Panc1 (cell line): Measurements from ENCODE around the gene POLA1.

Experiments
- CTCF ChIP-seq: fragments of 450-650 bp; IDR thresholded peaks from 2 replicates; pipeline ENCODE4 v1.5.1; 2017; ENCODE audit warnings: mild to moderate bottlenecking
- REST ChIP-seq, 2 experiments: IDR thresholded peaks; 2 replicates each; pipeline ENCODE4 v1.6.1; 2011 to 2012; ENCODE audit warnings: low read depth in 2 of 2, control low read depth in 1 of 2, low read length in 1 of 2, mild to moderate bottlenecking in 1 of 2, moderate library complexity in 1 of 2; ENCODE audit not compliant: insufficient read depth in 1 of 2

- TF ChIP-seq CTCF (no peak), REST (IDR thresholded peaks at IDR 0.05; ENCODE audit: insufficient read depth in 1 of 2, low read depth in 2 of 2, low read length in 1 of 2) (no peak)
Observed at GRCh38 chrX:24718771-24719170, 25.1 kb downstream of the POLA1 start.
